Body of pancreas (tissue), 4 donors: ENCODE measurements around the gene WDR93. TPM values are rescaled to one million over a fixed set of nuclear protein-coding genes. Genes with fewer than 3 reads are reported as not detected.
A peak's percentile ranks its signal among the peaks of the same experiment; 100 is the strongest.

Source experiments
- ATAC-seq: fragments of 150-250 bp; one replicate; pipeline ENCODE4 v1.9.1; 2016
- DNase-seq, 4 donors: peaks; one replicate each; pipeline ENCODE4 v3.0.0-alpha.2; 2019
- H3K27ac ChIP-seq, 4 donors: fragments of 200-600 bp; sonication (generic); 1 replicate in 3 of 4; 2 replicates in 1 of 4; pipeline versions ENCODE4 v1.5.1 to v1.6.1; 2016 to 2019; ENCODE audit warnings: mild to moderate bottlenecking in 1 of 4, mixed read lengths in 1 of 4, moderate library complexity in 1 of 4
- H3K27me3 ChIP-seq, 2 donors: fragments of 200-600 bp; sonication (generic); one replicate each; pipeline ENCODE4 v1.6.0; 2016; ENCODE audit warnings: mild to moderate bottlenecking in 1 of 2
- H3K36me3 ChIP-seq, 2 donors: fragments of 200-600 bp; sonication (generic); replicated peaks in 1 of 2; 2 replicates each; pipeline ENCODE4 v1.5.1; 2016; ENCODE audit warnings: low read depth in 2 of 2; ENCODE audit not compliant: insufficient read depth in 1 of 2
- H3K4me1 ChIP-seq: fragments of 200-600 bp; sonication (generic); one replicate; pipeline ENCODE4 v1.6.0; 2016
- H3K4me3 ChIP-seq, 2 donors: fragments of 200-600 bp; sonication (generic); 1 replicate in 1 of 2; 2 replicates in 1 of 2; pipeline ENCODE4 v1.5.1; 2016 to 2019
- H3K9me3 ChIP-seq, 3 donors: fragments of 200-600 bp; sonication (generic); 1 replicate in 2 of 3; 2 replicates in 1 of 3; pipeline ENCODE4 v1.5.1; 2016
- POLR2A ChIP-seq, 3 donors: fragments of 450-650 bp; IDR thresholded peaks; one replicate each; pipeline ENCODE4 v1.6.1; 2016; ENCODE audit warnings: antibody characterized with exemption in 3 of 3, mild to moderate bottlenecking in 2 of 3
- WGBS, 2 donors: methylation state at CpG; one replicate each; pipeline ENCODE4 v1.1.5; 2017; 5-methylcytosine and 5-hydroxymethylcytosine counted together
- intact Hi-C: fragments of 100-400 bp; cut with DNase I; formaldehyde crosslinking; loops from one replicate; pipeline ENCODE4 v1.15.1; 2023
- total RNA-seq, 2 donors: library from RNA; depleted of rRNA; stranded (reverse); fragments of >200 nt; gene quantifications; one replicate each; pipeline ENCODE4 v1.1.0, GENCODE V29; 2016
- TF ChIP-seq, protein P1 (sequence below), 7 experiments: fragments of 450-650 bp in 4 of 7; fragments of 200-600 bp in 3 of 7; sonication (generic) in 3 of 7; IDR thresholded peaks; one replicate each; pipeline ENCODE4 v1.5.1; 2016 to 2019; ENCODE audit warnings: antibody characterized with exemption in 7 of 7

WDR93 gene
- total RNA-seq, 2 donors from 2014 or later: 0.66 TPM; not detected in 1

DNA sequence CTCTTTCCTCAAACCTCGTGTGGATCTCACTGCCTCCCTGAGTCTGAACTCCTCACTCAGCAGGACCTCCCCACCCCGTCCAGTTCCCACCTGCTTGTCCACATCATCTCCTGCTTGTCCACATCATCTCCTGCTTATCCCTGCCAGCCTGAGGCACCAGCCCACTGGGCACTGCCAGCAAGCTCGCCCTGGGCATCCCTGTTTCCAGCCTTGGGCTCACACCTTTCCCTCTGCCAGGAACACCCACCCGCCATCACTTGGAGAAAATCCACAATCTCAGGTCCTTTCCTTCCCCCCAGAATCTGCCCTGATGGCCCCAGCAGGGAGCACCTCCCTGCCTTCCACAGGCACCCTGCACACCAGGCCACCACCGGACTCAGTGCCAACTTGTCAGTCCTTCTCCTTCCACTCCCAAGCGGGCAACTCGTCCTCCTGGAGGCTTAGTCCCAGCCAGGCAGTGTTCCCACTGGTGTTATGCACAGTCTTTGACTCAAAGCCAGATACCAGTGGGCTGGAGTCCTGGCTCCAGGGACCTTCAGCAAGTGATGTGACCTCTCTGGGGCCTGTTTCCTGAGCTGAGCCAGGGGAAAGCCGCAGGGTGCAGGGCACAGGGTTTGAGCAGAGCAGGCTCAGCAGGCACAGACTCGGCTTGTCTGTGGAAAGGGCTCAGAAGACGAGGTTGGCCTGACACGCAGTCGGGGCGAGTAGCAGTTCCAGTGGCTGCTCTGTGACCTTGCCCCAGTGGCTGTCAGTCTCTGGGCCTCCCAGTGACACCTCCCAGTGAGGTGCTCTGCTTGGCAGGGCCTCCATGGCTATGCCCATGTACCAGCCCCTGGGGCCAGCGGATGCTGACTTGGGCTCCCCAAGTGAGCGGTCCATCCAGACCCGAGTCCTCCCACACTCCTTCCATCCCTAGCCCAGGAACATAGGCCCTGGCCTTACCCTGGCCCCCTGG is 76.0 kb downstream of the WDR93 start:
- WGBS, 2 donors: 49 to 54% methylated on average over 10 to 16 of the region's 16 CpGs

GRCh38 chr15:89767411-89767915 is 76.9 kb downstream of the WDR93 start:
- TF ChIP-seq POLR2A (IDR thresholded peaks at IDR 0.05): no peak
- TF ChIP-seq, protein P1, sequence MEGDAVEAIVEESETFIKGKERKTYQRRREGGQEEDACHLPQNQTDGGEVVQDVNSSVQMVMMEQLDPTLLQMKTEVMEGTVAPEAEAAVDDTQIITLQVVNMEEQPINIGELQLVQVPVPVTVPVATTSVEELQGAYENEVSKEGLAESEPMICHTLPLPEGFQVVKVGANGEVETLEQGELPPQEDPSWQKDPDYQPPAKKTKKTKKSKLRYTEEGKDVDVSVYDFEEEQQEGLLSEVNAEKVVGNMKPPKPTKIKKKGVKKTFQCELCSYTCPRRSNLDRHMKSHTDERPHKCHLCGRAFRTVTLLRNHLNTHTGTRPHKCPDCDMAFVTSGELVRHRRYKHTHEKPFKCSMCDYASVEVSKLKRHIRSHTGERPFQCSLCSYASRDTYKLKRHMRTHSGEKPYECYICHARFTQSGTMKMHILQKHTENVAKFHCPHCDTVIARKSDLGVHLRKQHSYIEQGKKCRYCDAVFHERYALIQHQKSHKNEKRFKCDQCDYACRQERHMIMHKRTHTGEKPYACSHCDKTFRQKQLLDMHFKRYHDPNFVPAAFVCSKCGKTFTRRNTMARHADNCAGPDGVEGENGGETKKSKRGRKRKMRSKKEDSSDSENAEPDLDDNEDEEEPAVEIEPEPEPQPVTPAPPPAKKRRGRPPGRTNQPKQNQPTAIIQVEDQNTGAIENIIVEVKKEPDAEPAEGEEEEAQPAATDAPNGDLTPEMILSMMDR (IDR thresholded peaks at IDR 0.05): peak in 4 of 7 experiments; percentile 20 to 43 (median 32)
- intact Hi-C loops: no loop called here
- WGBS, 2 donors: 24% methylated on average over 8 of the region's 8 CpGs; no CpG with 5 or more reads in 1 of the 2 donors
- Histone ChIP-seq H3K27me3 (no peaks in the 10 kb centered on the region), H3K36me3 (no peaks in the 10 kb centered on the region), H3K4me1 (peaks cover 49% of the 10 kb centered on the region), H3K9me3 (no peaks in the 10 kb centered on the region), H3K4me3 (no peak overlapping the region), H3K27ac (peak overlapping the region; percentile 90 to 99 (median 95))
- peak; percentile 85 for ATAC-seq
- DNase-seq: peak; percentile 82 to 93 (median 92)

More for the DNA sequence above, 76.0 kb downstream of the WDR93 start:
- H3K27ac ChIP-seq: peak overlapping the region; percentile 90 to 99 (median 95)
- ATAC-seq (peak; percentile 9), DNase-seq (peak; percentile 53 to 84 (median 62))
- no peak overlapping the region for H3K4me3 ChIP-seq
- intact Hi-C loops: no loop called here
- TF ChIP-seq POLR2A (IDR thresholded peaks at IDR 0.05): no peak
- TF ChIP-seq, protein P1 (IDR thresholded peaks at IDR 0.05): no peak
- H3K36me3 ChIP-seq: no peaks in the 10 kb centered on the region
- peaks cover 55% of the 10 kb centered on the region for H3K4me1 ChIP-seq
- H3K9me3 ChIP-seq: no peaks in the 10 kb centered on the region
- no peaks in the 10 kb centered on the region for H3K27me3 ChIP-seq

- H3K9me3 ChIP-seq: no peaks in the 10 kb centered on the region
- intact Hi-C loops: no loop called here
- peak in 2 of 3 donors; percentile 55 to 66 for TF ChIP-seq POLR2A (IDR thresholded peaks at IDR 0.05)
- TF ChIP-seq, protein P1 (IDR thresholded peaks at IDR 0.05): no peak
- no peak overlapping the region for H3K4me3 ChIP-seq
- H3K27ac ChIP-seq: peak overlapping the region; percentile 90 to 99 (median 95)
- no peaks in the 10 kb centered on the region for H3K27me3 ChIP-seq
- H3K4me1 ChIP-seq: peaks cover 56% of the 10 kb centered on the region
- DNase-seq (peak; percentile 86 to 94 (median 92)), ATAC-seq (peak; percentile 74)
- WGBS, 2 donors: 23 to 24% methylated on average over 4 to 7 of the region's 7 CpGs
- H3K36me3 ChIP-seq: no peaks in the 10 kb centered on the region
Measured at GRCh38 chr15:89768071-89768500, 77.5 kb downstream of the WDR93 start.

- H3K27me3 ChIP-seq: no peaks in the 10 kb centered on the region
- no peaks in the 10 kb centered on the region for H3K36me3 ChIP-seq
- TF ChIP-seq, protein P1 (IDR thresholded peaks at IDR 0.05): no peak
- no peak for TF ChIP-seq POLR2A (IDR thresholded peaks at IDR 0.05)
- intact Hi-C loops: no loop called here
- H3K9me3 ChIP-seq: no peaks in the 10 kb centered on the region
- no peak overlapping the region for H3K4me3 ChIP-seq
- peaks cover 65% of the 10 kb centered on the region for H3K4me1 ChIP-seq
- 65 to 76% methylated on average over 3 of the region's 3 CpGs for WGBS, 2 donors
- H3K27ac ChIP-seq: peak overlapping the region; percentile 39 to 95 (median 92)
- no peak for ATAC-seq
- DNase-seq: no peak
Measured at GRCh38 chr15:89769366-89769765, 78.8 kb downstream of the WDR93 start.
